Activated naive CD4-positive, alpha-beta T cell treated with anti-CD3 and anti-CD28 coated beads for 36 hours (primary cell): ENCODE data around the gene SLC41A3. TPM values are rescaled to one million over a fixed set of nuclear protein-coding genes. Genes with fewer than 3 reads are reported as not detected.
A peak's percentile ranks its signal among the peaks of the same experiment; 100 is the strongest.
"Not testable (repeated sequence)": the region's sequence is repeated elsewhere in the genome, so short reads cannot be mapped to it uniquely, and the experiment has no call there.

ENCODE experiments used
- CTCF ChIA-PET: fragments of 350-600 bp; sonication (Branson Sonifier 250); formaldehyde crosslinking; loops from one replicate; lab custom pipeline; 2021; ENCODE audit warnings: antibody characterized with exemption; lab: Charles Lee
- DNase-seq: peaks from one replicate; pipeline ENCODE4 v3.0.0-alpha.2; 2020
- H3K27ac Mint-ChIP-seq: one replicate; pipeline ENCODE4 v1.8.0; 2021; ENCODE audit warnings: mild to moderate bottlenecking, mixed read lengths
- H3K27me3 Mint-ChIP-seq: one replicate; pipeline ENCODE4 v1.8.0; 2021; ENCODE audit warnings: low read depth, mixed read lengths
- H3K36me3 Mint-ChIP-seq: one replicate; pipeline ENCODE4 v1.8.0; 2021; ENCODE audit warnings: low read depth, mixed read lengths
- H3K4me1 Mint-ChIP-seq: one replicate; pipeline ENCODE4 v1.8.0; 2021; ENCODE audit warnings: low read depth, mixed read lengths
- H3K4me3 Mint-ChIP-seq: one replicate; pipeline ENCODE4 v1.8.0; 2021; ENCODE audit warnings: mild to moderate bottlenecking, moderate library complexity, mixed read lengths
- H3K9me3 Mint-ChIP-seq: one replicate; pipeline ENCODE4 v1.8.0; 2021; ENCODE audit warnings: mixed read lengths
- intact Hi-C: fragments of 100-400 bp; cut with micrococcal nuclease; formaldehyde crosslinking; loops from one replicate; pipeline ENCODE4 v1.15.1; 2023
- total RNA-seq, 2 experiments: library from RNA; stranded (reverse); gene quantifications; one replicate each; pipeline ENCODE4 v1.2.3, GENCODE V29; 2021

Gene SLC41A3
- total RNA-seq, 2 experiments from 2014 or later, result 24.0 to 24.7 TPM

DNA sequence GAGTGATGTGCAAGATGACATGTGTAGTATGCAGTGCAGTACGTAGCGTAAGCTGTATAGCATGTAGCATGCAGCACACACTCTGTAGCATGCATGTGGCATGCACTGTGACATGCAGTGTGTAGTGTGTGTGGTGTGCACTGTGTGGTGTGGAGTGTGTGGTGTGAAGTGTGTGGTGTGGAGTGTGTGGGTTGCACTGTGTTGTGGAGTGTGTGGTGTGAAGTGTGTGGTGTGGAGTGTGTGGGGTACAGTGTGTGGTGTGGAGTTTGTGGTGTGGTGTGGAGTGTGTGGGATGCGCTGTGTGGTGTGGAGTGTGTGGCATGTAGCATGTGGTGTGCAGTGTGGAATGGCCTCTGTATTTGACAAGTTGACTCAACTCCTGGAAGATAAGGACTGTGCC, 75.7 kb downstream of the SLC41A3 start:
- H3K4me3 Mint-ChIP-seq, result no peak overlapping the region
- intact Hi-C loops, result no loop called here

DNA sequence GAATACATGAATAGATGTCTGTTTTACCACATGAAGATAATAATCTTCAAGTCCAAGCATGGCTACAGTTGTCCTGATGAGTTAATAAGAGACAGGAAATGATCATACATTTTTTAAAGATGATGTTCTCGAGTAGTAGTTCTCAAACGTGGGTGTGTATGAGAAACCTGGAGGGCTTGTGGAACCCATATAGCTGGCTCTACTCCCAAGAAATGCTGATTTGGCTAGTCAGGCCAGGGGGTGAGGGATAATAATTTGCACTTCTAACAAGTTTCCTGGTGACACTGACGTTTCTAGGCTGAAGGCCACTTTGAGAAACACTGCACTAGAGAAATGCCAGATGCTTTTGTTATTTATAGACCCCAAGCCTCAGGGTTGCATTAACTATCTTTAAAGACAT, 78.0 kb downstream of the SLC41A3 start:
- H3K27me3 Mint-ChIP-seq, result no peaks in the 10 kb centered on the region
- DNase-seq, result no peak
- CTCF ChIA-PET, result no interaction called here
- peaks cover 33% of the 10 kb centered on the region for H3K36me3 Mint-ChIP-seq
- H3K4me3 Mint-ChIP-seq, result no peak overlapping the region
- H3K9me3 Mint-ChIP-seq, result peaks cover 12% of the 10 kb centered on the region
- intact Hi-C loops, result no loop called here
- no peaks in the 10 kb centered on the region for H3K4me1 Mint-ChIP-seq
- H3K27ac Mint-ChIP-seq, result no peak overlapping the region

More for the DNA sequence above, 75.7 kb downstream of the SLC41A3 start:
- Mint-ChIP-seq H3K36me3 (peaks cover 54% of the 10 kb centered on the region), H3K27ac (no peak overlapping the region), H3K4me1 (no peaks in the 10 kb centered on the region), H3K9me3 (no peaks in the 10 kb centered on the region), H3K27me3 (no peaks in the 10 kb centered on the region)
- CTCF ChIA-PET, result no interaction called here
- DNase-seq, result no peak

DNA sequence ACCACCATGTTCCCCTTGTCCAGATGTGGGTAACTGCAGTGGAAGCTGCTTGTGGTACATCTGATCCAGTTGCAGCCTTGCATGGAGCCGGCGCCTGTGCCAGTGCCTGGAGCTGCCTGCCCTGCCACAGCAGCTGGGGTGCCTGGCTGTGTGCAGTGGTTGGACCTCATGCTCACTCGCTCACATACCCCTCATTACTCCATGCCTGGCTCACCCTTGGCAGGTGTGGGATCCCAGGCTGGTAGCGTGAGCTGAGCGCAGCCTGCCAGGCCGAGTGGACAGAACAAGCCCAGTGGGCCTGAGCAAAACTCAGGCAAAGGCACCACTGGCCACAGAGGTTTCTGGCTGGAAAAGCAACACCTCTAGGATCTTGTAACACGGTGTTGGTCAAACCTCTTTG, 79.2 kb downstream of the SLC41A3 start:
- H3K36me3 Mint-ChIP-seq, result peaks cover 26% of the 10 kb centered on the region
- intact Hi-C loops, result no loop called here
- no peaks in the 10 kb centered on the region for H3K27me3 Mint-ChIP-seq
- H3K9me3 Mint-ChIP-seq, result peaks cover 18% of the 10 kb centered on the region
- no peak overlapping the region for H3K4me3 Mint-ChIP-seq
- DNase-seq, result no peak
- no peaks in the 10 kb centered on the region for H3K4me1 Mint-ChIP-seq
- no peak overlapping the region for H3K27ac Mint-ChIP-seq
- CTCF ChIA-PET, result no interaction called here

DNA sequence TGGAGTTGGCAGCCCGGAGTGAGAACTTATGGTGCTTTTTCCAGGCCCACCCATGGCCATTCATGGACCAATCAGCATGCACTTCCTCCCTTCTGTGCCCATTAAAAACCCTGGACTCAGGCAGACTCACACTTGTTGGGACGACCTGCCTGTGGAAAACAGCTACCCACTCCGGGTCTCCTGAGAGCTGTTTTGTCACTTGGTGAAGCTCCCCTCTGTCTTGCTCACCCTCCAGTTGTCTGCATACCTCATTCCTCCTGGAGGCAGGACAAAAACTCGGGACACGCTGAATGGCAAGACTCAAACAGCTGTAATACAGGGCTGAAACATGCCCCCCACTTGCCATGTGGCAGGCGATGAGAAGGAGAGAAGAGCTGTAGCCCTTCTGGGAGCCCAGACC, 79.7 kb downstream of the SLC41A3 start:
- peaks cover 26% of the 10 kb centered on the region for H3K36me3 Mint-ChIP-seq
- no peaks in the 10 kb centered on the region for H3K4me1 Mint-ChIP-seq

DNA sequence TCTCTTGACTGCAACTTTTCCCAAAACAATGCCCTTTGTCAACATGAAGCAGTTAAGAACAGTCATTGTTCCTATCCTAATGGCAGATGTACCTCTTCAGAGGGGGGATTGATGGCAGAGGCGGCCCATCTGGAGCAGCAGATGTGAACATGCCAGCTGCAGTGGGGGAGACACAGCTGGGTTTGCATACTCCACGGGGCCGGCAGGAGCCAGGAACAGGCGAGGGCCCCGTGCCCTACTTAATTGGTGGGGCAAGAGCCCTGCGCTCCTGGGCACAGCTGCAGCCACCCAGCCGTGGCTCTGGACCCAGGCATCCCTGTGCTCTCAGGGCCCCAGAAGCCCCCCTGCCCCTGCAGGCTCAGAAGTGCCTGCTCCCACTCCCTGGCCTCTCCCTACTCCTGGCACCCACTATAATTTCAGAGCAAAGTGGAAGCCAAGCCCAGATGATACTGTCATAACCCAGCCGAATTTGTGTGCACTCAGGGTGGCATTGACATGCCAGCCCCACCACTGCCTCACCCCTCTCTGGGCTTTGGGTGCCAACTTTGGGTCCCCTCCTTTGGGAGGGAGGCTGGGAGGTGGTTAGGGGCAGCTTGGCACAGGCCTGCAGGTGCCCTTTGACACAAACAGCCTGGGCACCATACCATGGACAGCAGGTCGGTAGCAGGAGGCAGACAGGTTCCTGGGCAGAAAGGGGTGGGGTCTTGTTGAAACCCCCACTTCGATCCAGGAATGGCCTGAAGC, 80.3 kb downstream of the SLC41A3 start:
- H3K4me1 Mint-ChIP-seq, result no peaks in the 10 kb centered on the region
- no peaks in the 10 kb centered on the region for H3K27me3 Mint-ChIP-seq
- H3K9me3 Mint-ChIP-seq, result peaks cover 19% of the 10 kb centered on the region
- no peak overlapping the region for H3K27ac Mint-ChIP-seq
- intact Hi-C loops, result no loop called here
- peaks cover 20% of the 10 kb centered on the region for H3K36me3 Mint-ChIP-seq
- H3K4me3 Mint-ChIP-seq, result no peak overlapping the region
- CTCF ChIA-PET, result interaction anchor here (0.7 kb wide), 1 partner anchor 262 kb away, joined by 3 read pairs; no protein-coding TSS in a partner anchor
- no peak for DNase-seq

More for the DNA sequence above, 79.7 kb downstream of the SLC41A3 start:
- no peak overlapping the region for H3K4me3 Mint-ChIP-seq
- no peak overlapping the region for H3K27ac Mint-ChIP-seq
- no peaks in the 10 kb centered on the region for H3K27me3 Mint-ChIP-seq
- intact Hi-C loops, result no loop called here
- CTCF ChIA-PET, result no interaction called here
- H3K9me3 Mint-ChIP-seq, result peaks cover 18% of the 10 kb centered on the region
- DNase-seq, result no peak

DNA sequence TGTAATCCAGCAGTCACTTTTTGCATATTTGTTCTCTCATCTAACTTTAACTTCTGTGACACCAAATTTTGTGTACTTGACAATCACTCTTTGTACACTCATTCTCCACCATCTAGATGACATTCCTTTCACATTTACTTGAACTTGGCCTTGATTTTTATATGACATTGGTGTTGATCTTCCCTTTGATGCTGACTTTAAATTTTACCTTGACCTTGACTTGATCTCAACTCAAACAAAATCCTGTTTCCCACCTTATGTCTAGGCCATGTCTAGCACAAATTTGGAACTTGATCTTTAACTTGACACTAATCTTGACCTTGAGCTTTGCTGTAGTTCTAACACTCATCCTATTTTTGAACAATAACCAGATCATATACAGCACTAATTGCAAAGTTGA, 81.7 kb downstream of the SLC41A3 start:
- no peak overlapping the region for H3K27ac Mint-ChIP-seq
- peaks cover 19% of the 10 kb centered on the region for H3K9me3 Mint-ChIP-seq
- intact Hi-C loops, result no loop called here
- no peak for DNase-seq
- H3K27me3 Mint-ChIP-seq, result no peaks in the 10 kb centered on the region
- H3K36me3 Mint-ChIP-seq, result peaks cover 11% of the 10 kb centered on the region
- CTCF ChIA-PET, result no interaction called here
- no peak overlapping the region for H3K4me3 Mint-ChIP-seq
- no peaks in the 10 kb centered on the region for H3K4me1 Mint-ChIP-seq

DNA sequence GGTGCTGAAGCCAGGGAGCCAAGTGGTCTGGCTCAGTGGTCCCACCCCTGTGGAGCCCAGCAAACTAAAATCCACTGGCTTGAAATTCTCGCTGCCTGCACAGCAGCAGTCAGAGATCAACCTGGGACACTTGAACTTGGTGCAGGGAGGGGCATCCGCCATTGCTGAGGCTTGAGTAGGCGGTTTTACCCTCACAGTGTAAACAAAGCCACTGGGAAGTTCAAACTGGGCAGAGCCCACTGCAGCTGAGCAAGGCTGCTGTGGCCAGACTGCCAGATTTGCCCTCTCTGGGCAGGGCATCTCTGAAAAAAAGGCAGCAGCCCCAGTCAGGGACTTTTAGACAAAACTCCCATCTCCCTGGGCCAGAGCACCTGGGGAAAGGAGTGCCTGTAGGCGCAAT, 87.2 kb downstream of the SLC41A3 start:
- CTCF ChIA-PET, DNase-seq, intact Hi-C loops, H3K4me1 Mint-ChIP-seq, H3K27me3 Mint-ChIP-seq, H3K36me3 Mint-ChIP-seq, H3K4me3 Mint-ChIP-seq, H3K27ac Mint-ChIP-seq: not testable (repeated sequence)
- peaks cover 14% of the 10 kb centered on the region for H3K9me3 Mint-ChIP-seq

DNA sequence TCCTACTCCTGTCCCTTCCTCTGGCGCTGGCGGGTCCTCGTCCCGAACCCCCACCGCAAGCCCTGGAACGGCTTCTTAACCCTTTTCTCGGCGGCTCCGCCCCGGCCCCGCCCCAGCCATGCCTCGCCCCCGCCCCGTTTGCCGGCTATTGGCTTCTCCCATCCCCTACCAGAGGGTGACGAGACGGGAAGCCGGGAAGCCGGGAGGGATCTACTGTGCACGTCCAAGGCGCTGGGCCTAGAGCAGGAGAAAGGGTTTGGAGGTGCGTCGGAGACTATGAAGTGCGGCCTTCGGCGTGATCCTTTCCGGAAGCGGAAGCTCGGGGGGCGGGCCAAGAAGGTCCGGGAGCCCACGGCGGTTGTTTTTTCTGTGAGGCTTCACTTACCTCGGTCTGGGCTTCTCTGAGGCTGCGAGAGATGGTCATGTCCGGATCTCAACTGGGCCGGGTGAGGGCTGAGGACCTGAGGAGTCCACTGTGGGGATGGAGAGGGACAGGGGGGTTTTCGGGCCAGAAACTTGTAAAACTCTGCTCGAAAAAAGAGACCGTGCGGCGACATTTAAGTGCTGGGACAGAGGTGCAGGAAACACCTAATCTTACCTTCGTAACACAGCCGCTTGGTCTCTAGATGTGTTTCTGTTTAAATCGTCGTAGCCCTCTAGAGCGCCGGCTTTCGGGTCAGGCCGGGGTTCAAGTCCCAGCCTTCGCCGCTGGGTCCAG, 93.5 kb downstream of the SLC41A3 start:
- peak; percentile 71 for DNase-seq
- H3K4me3 Mint-ChIP-seq, result peak overlapping the region; percentile 93
- peaks cover 3% of the 10 kb centered on the region for H3K4me1 Mint-ChIP-seq
- H3K9me3 Mint-ChIP-seq, result no peaks in the 10 kb centered on the region
- intact Hi-C loops, result loop anchor here (1.0 to 2.0 kb wide), 2 partner anchors 74 to 94 kb away; partner anchors contain the start of gene SLC41A3
- CTCF ChIA-PET, result no interaction called here
- H3K27me3 Mint-ChIP-seq, result peaks cover 9% of the 10 kb centered on the region
- H3K27ac Mint-ChIP-seq, result peak overlapping the region; percentile 91
- peaks cover 3% of the 10 kb centered on the region for H3K36me3 Mint-ChIP-seq

DNA sequence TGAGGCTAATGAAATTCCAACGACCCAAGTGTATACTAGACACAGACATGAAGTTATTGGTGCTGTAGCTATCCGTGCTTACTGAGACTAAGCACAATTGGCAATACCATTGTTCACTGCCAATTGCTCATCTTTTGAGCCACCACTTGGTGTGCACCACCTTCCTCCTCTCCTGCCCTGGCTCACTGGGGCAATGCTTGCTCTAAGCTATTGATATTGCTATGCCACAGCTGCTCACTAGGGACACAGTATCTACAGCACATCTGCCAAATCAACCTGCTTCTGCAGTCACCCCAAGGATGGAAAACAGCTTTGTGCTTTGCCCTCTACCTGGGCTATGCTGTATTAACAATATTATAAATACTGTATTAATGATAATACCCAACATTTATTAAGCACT, 99.0 kb downstream of the SLC41A3 start:
- H3K27ac Mint-ChIP-seq, H3K4me3 Mint-ChIP-seq, DNase-seq, H3K9me3 Mint-ChIP-seq, intact Hi-C loops, H3K4me1 Mint-ChIP-seq, H3K36me3 Mint-ChIP-seq, CTCF ChIA-PET, H3K27me3 Mint-ChIP-seq: not testable (repeated sequence)

DNA sequence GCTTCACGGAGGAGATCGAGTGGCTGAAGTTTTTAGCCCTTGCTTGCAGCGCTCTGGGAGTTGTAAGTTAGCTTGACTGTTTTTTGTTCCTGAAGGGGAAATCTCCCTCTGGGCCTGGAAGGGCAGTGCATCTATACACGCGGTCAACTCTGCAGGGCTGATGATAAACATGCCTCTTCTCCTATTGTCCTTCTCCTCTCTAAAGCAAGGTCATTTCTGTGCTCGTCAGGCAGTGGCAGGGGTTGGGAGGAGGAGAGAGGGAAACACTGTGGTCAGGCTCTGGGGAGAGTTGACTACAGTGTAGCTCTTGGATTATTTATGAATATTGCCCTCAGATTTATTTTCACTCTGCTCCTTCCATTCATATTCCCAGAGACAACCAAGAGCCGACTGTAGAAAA, 106.8 kb downstream of the SLC41A3 start:
- H3K9me3 Mint-ChIP-seq, H3K36me3 Mint-ChIP-seq, DNase-seq, H3K27me3 Mint-ChIP-seq, H3K4me3 Mint-ChIP-seq, H3K4me1 Mint-ChIP-seq, H3K27ac Mint-ChIP-seq, CTCF ChIA-PET: not testable (repeated sequence)
- intact Hi-C loops, result loop anchor here (10.0 kb wide), 1 partner anchor 52 kb away; no protein-coding TSS in a partner anchor

DNA sequence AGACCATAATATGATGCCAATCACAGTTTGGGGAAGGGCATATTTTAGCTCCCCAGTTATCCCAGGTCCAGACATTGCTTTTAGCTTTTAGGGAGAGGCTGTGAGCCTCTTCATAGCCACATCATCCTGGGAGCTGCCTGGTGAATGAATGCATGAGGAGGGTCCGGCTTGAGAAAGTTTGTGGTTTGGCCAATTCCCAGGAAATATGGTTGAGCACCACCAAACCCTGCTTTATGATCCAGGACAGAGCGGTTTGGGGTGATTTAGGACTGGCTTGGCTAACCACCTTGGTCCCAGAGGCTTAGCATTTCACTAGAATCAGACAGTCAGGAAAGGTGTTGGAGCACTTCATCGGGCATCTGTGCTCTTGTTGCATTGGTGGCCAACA, 107.9 kb downstream of the SLC41A3 start:
- H3K4me1 Mint-ChIP-seq, DNase-seq, CTCF ChIA-PET, H3K27ac Mint-ChIP-seq, H3K36me3 Mint-ChIP-seq, H3K9me3 Mint-ChIP-seq, H3K4me3 Mint-ChIP-seq: not testable (repeated sequence)
- H3K27me3 Mint-ChIP-seq, result peaks cover 11% of the 10 kb centered on the region
- intact Hi-C loops, result loop anchor here (10.0 kb wide), 1 partner anchor 51 kb away; no protein-coding TSS in a partner anchor

DNA sequence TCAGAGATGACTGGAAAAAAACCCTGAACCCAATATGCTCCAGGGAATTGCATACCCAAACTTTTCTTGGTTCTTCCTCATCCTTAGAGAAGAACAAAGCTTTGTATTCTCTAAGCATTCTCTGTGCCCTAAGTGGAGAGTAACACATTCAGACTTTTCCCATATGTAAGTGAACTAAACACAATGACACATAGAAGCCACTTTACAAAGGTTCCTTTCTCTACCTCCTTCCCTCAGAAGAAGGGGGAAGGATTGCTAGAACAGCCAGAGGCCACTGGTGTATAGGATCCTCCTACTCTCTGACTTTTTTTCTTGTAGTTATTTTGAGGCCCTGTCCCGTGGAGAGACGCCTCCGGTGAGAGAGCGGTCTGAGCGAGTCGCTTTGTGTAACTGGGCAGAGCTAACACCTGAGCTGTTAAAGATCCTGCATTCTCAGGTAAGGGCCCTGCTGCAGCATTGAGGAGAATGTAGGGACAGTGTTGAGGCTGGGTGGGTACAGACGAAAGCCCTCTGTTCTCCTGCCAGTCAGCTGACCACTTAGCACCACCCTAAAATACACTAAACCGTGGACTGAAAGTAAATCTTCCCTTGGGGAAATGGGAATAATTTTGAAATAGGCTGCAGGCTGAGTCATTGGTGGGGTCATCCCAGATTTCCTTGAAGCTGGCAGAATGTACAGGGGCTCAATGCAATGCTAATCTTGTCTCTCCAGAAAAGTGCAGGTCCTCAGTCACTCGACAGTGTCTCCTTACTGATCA, 108.5 kb downstream of the SLC41A3 start:
- DNase-seq, H3K36me3 Mint-ChIP-seq, H3K27ac Mint-ChIP-seq, H3K4me3 Mint-ChIP-seq, H3K4me1 Mint-ChIP-seq, CTCF ChIA-PET, H3K9me3 Mint-ChIP-seq: not testable (repeated sequence)
- peaks cover 11% of the 10 kb centered on the region for H3K27me3 Mint-ChIP-seq
- intact Hi-C loops, result loop anchor here (10.0 kb wide), 1 partner anchor 51 kb away; no protein-coding TSS in a partner anchor
